MG63 (cell line): ENCODE results near the gene FOSB. TPM values are rescaled to one million over a fixed set of nuclear protein-coding genes. Genes with fewer than 3 reads are reported as not detected.

Experiments
- DNase-seq: peaks from one replicate; pipeline ENCODE4 v3.0.0-alpha.2; 2020
- H3K27me3 ChIP-seq: fragments of 250-450 bp; sonication (Bioruptor Pico); 2 replicates; pipeline ENCODE4 v1.5.1; 2020; ENCODE audit warnings: mild to moderate bottlenecking, moderate library complexity
- H3K36me3 ChIP-seq: fragments of 250-450 bp; sonication (Bioruptor Pico); 2 replicates; pipeline ENCODE4 v1.5.1; 2020; ENCODE audit warnings: mild to moderate bottlenecking, moderate library complexity
- H3K4me3 ChIP-seq: fragments of 250-450 bp; sonication (Bioruptor Pico); 2 replicates; pipeline ENCODE4 v1.5.1; 2020; ENCODE audit warnings: mild to moderate bottlenecking, moderate library complexity
- H3K9me3 ChIP-seq: fragments of 250-450 bp; sonication (Bioruptor Pico); 2 replicates; pipeline ENCODE4 v1.5.1; 2020; ENCODE audit warnings: mild to moderate bottlenecking, moderate library complexity
- total RNA-seq: library from RNA; depleted of rRNA; stranded (reverse); fragments of >200 nt; shearing (Covaris generic); gene quantifications from 2 replicates; pipeline ENCODE4 v1.2.3, GENCODE V29; 2014; ENCODE audit warnings: low replicate concordance

FOSB gene
- total RNA-seq, 1 experiment from 2014 or later, result 0.33 TPM

GRCh38 chr19:45489216-45489855, 21.5 kb downstream of the FOSB start:
- Histone ChIP-seq H3K27me3 (no peaks in the 10 kb centered on the region; the same call in 1 of the 2 replicates), H3K36me3 (no peaks in the 10 kb centered on the region), H3K4me3 (no peak overlapping the region), H3K9me3 (no peaks in the 10 kb centered on the region)
- no peak for DNase-seq

GRCh38 chr19:45492137-45492626, 24.4 kb downstream of the FOSB start:
- H3K4me3 ChIP-seq, result no peak overlapping the region
- no peaks in the 10 kb centered on the region for H3K9me3 ChIP-seq
- H3K27me3 ChIP-seq, result peaks cover 16% of the 10 kb centered on the region
- no peaks in the 10 kb centered on the region for H3K36me3 ChIP-seq
- no peak for DNase-seq

DNA sequence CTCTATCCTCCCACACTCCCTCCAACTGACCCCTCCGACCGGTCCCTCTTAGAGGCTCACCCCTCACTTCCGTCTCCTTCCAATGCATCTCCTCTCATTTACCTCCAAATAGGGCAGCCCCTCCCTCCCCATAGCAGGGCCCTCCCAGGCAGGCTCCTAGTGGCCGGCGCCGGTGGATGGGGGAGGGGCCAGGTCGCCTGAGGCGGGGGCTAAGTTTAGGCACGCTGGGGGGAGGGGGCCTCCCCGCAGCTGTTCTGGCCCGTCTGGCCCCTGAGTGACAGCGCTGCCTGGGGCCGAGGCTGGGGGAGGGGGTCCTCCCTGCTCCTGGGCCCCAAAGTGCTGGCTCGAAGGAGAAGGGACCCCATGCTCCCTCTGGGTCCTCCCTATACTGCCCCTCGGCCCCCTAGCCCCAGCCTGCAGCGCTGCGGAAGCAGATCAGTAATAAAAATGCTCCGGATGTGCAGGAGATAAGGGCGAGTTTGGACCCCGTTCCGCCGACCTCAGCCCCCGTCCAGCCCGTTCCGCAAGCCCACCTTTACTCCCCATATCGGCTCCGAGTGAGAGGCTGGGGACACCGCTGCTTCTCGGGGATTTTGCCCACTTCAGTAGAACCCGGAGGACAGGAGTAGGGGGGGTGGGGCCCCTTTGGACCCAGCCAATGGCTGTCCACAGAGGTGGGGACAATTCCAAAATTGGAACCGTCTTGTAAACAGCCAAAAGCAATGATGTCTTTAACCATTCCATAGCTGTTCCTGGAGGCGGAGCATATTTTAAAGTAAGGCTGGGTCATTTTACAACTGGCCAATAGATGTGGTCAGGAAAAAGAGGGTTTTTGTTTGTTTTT, 25.1 kb downstream of the FOSB start:
- H3K4me3 ChIP-seq, result no peak overlapping the region
- H3K27me3 ChIP-seq, result peaks cover 16% of the 10 kb centered on the region

DNA sequence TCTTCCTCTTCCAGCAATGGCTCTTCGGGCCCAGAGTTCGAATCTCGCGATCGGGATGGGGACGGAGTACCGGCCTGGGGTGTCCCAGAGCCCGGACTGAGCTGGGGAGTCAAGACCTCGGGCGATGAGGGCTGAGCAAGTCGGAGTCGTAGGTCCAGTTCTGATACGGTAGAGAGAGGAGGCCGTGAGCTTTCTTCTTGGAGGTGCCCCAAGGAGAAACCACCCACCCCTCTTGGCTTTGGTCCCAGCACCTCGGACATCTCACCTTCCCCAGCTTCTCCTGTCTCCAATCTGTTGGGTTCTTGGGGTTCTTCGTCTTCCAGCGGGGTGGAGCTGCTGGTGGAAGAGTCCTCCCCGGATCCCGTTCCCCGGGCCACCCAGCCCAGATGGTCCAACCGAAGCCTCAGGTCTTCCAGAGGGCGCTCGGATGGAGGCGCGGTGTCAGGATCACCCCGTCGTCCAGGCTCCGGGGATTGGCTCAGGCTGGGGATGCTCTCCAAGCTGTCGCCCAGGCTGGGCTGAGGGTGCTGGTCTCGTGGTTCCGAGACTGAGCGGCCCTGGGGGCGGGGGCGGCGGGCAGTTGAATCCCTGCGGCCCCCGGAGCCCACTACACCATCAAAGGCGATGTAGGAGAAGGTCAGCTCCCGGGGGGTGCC, 26.6 kb downstream of the FOSB start:
- Histone ChIP-seq H3K4me3 (no peak overlapping the region), H3K36me3 (no peaks in the 10 kb centered on the region), H3K9me3 (no peaks in the 10 kb centered on the region), H3K27me3 (peaks cover 16% of the 10 kb centered on the region)
- DNase-seq, result no peak

More for the DNA sequence above, 25.1 kb downstream of the FOSB start:
- DNase-seq, result no peak
- Histone ChIP-seq H3K36me3 (no peaks in the 10 kb centered on the region), H3K9me3 (no peaks in the 10 kb centered on the region)

DNA sequence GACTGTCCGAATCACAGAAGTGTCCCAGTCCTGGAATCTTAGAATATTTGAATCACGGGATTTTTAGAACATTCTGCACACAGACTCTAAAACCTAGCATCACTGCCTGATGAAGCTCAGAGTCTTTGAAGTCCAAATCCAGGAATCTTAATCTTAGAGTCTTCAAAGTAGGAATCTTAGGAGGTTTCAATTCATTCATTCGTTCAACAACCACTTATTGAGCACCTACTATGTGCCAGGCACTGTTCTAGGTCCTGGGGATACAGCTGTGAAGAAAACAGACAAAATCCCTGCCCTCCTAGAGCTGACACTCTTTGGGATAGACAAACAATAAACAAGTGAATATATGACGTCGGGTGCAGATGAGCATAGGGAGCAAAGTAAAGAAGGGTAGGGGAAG, 27.4 kb downstream of the FOSB start:
- DNase-seq, result no peak
- no peaks in the 10 kb centered on the region for H3K9me3 ChIP-seq
- H3K27me3 ChIP-seq, result peaks cover 16% of the 10 kb centered on the region
- no peaks in the 10 kb centered on the region for H3K36me3 ChIP-seq
- no peak overlapping the region for H3K4me3 ChIP-seq

DNA sequence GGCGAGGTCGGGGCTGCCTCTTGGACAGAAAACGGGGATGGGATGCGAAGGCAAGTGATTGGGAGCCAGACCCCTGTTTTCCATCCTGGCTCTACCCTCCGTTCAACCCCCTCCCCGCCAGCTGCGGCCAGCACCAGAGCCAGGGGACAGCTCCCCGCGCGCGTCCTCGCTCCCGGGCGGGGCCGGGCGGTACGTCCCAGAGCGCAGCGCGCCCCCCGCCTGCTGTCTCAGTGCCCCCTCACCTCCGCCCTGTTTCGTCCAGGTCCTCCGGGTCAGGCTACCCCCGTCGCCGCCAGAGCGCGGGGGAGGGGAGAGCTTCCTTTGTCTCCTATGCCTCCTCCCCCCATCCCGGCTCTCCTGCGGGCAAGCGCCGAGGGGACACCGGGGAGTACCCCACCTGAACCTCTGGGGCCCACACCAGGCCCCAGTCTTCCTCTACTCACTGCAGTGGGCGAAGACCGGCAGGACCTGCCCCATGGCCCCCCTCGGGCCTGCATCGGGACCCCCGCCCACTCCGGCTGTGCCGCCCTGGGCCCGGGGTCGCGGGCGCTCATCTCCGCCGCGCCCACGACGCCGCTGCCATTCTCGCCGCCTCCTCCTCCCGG, 28.7 kb downstream of the FOSB start:
- Histone ChIP-seq H3K9me3 (no peaks in the 10 kb centered on the region), H3K36me3 (no peaks in the 10 kb centered on the region), H3K4me3 (peak overlapping the region; percentile 59), H3K27me3 (peaks cover 16% of the 10 kb centered on the region)
- DNase-seq, result peak; percentile 32

- peaks cover 16% of the 10 kb centered on the region for H3K27me3 ChIP-seq
- no peaks in the 10 kb centered on the region for H3K36me3 ChIP-seq
- H3K4me3 ChIP-seq, result no peak overlapping the region
- no peaks in the 10 kb centered on the region for H3K9me3 ChIP-seq
- no peak for DNase-seq
Measured at GRCh38 chr19:45497791-45498190, 30.0 kb downstream of the FOSB start.

DNA sequence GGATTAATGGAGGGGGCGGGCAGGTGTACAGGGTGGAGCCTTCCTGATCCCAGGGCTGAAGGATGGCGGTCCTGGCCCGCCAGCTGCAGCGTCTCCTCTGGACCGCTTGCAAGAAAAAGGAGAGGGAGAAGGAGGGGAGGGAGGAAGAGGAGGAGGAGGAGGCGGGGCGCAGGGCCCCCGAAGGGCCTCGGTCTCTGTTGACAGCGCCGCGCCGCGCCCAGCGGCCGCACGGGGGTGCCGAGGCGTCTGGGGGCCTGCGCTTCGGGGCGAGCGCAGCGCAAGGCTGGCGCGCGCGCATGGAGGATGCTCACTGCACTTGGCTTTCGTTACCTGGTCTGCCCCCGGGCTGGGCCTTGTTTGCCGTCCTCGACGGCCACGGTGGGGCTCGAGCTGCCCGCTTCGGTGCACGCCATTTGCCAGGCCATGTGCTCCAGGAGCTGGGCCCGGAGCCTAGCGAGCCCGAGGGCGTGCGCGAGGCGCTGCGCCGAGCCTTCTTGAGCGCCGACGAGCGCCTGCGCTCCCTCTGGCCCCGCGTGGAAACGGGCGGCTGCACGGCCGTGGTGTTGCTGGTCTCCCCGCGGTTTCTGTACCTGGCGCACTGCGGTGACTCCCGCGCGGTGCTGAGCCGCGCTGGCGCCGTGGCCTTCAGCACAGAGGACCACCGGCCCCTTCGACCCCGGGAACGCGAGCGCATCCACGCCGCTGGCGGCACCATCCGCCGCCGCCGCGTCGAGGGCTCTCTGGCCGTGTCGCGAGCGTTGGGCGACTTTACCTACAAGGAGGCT, 30.8 kb downstream of the FOSB start, which contains the start of gene PPM1N:
PPM1N (plus strand) TSS at position 33 of the 785 bp plus-strand sequence; CDS start at position 63, 30 bp downstream.
- H3K9me3 ChIP-seq, result no peaks in the 10 kb centered on the region
- no peaks in the 10 kb centered on the region for H3K36me3 ChIP-seq
- no peak for DNase-seq
- peak within 1 kb of the TSS; percentile 45 for H3K4me3 ChIP-seq
- H3K27me3 ChIP-seq, result peaks cover 16% of the 10 kb centered on the region

DNA sequence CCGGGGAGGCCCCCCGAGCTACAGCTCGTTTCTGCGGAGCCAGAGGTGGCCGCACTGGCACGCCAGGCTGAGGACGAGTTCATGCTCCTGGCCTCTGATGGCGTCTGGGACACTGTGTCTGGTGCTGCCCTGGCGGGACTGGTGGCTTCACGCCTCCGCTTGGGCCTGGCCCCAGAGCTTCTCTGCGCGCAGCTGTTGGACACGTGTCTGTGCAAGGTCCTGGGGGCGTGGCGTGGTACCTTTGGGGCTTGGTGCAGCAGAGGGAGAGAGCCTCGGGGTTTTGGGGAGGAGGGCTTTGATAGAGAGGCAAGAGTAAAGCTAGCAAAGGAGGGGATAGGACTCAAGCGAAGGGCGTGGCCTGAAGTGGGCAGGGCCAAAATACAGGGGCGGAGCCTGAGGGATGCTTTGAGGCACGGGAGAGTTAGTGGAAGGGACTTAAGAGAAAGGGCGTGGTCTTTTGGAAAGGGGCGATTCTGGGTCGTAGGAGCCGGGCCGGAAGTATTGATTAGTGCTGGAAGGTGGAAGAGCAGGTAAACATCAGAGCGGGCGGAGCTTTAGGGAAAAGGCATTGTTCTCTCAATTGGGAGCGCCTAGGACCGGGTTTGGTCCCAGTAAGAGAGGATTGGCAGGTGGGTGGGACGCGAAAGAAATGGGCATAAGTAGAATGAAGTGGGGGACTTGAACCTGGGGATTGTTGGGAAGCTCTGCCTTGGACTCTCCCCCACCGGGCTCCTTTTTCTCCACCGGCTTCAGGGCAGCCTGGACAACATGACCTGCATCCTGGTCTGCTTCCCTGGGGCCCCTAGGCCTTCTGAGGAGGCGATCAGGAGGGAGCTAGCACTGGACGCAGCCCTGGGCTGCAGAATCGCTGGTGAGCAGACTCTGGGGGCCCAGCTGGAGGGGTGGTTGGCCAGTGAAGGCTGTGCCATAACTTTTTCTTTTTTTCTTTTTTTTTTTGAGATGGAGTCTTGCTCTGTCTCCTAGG, 31.7 kb downstream of the FOSB start:
- H3K36me3 ChIP-seq, result no peaks in the 10 kb centered on the region
- DNase-seq, result peak; percentile 28
- no peaks in the 10 kb centered on the region for H3K9me3 ChIP-seq
- H3K4me3 ChIP-seq, result no peak overlapping the region
- peaks cover 16% of the 10 kb centered on the region for H3K27me3 ChIP-seq

DNA sequence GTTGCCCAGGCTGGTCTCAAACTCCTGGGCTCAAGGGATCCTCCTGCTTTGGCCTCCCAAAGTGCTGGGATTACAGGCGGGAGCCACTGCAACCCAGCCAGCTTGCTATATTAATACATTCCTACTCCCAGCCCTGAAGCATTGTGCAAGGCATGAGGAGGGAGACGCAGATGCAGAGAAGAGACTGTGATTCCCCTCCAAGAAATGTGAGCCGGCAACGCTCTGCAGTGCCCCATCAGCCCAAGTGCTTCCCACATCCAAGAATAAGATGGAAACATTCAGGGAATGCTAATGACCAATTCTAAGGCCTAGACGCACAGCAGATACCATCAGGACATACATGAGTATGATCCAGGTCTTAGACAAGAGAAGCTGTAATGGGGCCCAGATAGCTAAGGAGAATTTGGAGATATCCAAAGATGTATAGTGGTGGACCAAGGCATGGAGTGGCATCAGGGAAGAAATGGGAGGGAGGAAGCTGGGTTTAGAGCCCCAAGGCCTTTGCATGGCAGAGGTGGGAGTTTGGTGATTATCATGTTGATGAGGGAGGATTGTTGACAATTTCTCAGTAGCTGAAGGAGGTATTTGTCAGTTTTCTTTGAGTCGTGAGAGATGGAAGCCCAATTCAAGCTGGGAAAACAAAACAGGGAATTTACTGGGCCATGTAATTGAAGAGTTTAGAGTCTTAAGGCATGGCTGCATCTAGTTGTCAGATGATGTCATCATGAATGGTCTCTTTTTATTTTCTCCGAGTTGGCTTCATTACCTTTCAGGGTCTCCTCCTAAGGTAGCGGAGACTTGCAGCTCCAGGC, 33.3 kb downstream of the FOSB start:
- no peak for DNase-seq
- no peak overlapping the region for H3K4me3 ChIP-seq
- H3K27me3 ChIP-seq, result peaks cover 6% of the 10 kb centered on the region
- H3K36me3 ChIP-seq, result no peaks in the 10 kb centered on the region
- no peaks in the 10 kb centered on the region for H3K9me3 ChIP-seq

DNA sequence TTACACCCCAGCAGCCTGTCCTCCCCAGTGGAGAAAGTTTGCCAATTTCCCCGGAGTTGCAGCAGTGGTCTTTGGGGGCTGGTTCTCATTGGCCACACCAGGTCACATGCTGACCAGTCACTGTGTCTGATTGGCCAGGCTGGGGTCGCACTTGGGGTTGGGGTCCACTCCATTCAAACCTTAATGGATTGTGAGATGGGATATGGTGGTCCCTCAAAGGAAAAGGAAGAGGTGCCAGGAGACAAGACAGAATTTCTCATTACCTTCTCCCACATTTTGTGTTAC, 33.9 kb downstream of the FOSB start:
- Histone ChIP-seq H3K36me3 (no peaks in the 10 kb centered on the region), H3K4me3 (no peak overlapping the region), H3K9me3 (no peaks in the 10 kb centered on the region), H3K27me3 (peaks cover under 1% of the 10 kb centered on the region)
- DNase-seq, result no peak

GRCh38 chr19:45502111-45502510, 34.3 kb downstream of the FOSB start:
- DNase-seq, result no peak
- H3K36me3 ChIP-seq, result no peaks in the 10 kb centered on the region
- H3K4me3 ChIP-seq, result no peak overlapping the region
- H3K27me3 ChIP-seq, result no peaks in the 10 kb centered on the region
- H3K9me3 ChIP-seq, result no peaks in the 10 kb centered on the region

GRCh38 chr19:45503909-45504308, 36.1 kb downstream of the FOSB start:
- no peak overlapping the region for H3K4me3 ChIP-seq
- no peak for DNase-seq
- H3K36me3 ChIP-seq, result peaks cover 4% of the 10 kb centered on the region; the same call in 1 of the 2 replicates
- no peaks in the 10 kb centered on the region for H3K9me3 ChIP-seq
- H3K27me3 ChIP-seq, result no peaks in the 10 kb centered on the region

DNA sequence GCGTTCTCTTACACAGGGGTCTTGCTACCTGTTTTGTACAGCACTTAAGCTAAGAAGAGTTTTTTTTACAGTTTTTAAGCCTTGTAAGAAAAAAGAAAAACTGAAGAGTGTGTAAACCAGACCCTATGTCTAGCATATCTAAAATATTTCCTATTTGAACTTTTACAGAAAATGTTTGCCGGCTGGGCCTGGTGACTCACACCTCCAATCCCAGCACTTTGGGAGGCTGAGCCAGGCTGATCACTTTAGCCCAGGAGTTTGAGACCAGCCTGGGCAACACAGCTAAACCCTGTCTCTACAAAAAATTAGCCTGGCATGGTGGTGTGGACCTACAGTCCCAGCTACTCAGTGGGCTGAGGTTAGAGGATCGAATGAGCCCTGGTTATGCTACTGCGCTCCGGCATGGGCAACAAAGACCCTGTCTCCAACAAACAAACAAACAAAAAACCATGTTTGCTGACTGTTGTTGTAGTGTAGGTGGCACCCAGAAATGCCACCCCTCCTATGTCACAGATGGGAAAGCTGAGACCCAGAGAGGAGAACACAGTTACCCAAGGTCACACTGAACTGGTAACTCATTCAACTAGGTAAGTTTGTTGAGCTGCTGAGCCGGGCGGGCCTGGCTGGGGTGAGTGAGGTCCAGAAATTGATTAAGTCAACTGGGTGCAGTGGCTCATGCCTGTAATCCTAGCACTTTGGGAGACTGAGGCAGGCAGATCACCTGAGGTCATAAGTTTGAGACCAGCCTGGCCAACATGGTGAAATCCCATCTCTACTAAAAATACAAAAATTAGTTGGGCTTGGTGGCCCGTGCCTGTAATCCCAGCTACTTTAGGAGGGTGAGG, 37.6 kb downstream of the FOSB start:
- DNase-seq, result peak; percentile 54
- no peak overlapping the region for H3K4me3 ChIP-seq
- H3K36me3 ChIP-seq, result peaks cover 15% of the 10 kb centered on the region
- no peaks in the 10 kb centered on the region for H3K9me3 ChIP-seq
- H3K27me3 ChIP-seq, result no peaks in the 10 kb centered on the region
